ENCODE measurements around the gene TAPT1. TPM values are rescaled to one million over a fixed set of nuclear protein-coding genes. Genes with fewer than 3 reads are reported as not detected.

The TAPT1 gene
- total RNA-seq, 1 experiment from 2014 or later, result 11.1 TPM

- Mint-ChIP-seq H3K4me1 (no peaks in the 10 kb centered on the region), H3K9me3 (no peaks in the 10 kb centered on the region), H3K27ac (no peak overlapping the region), H3K27me3 (ENCODE audit: low read depth) (no peaks in the 10 kb centered on the region), H3K36me3 (ENCODE audit: insufficient read depth in 1 of 3, low read depth in 3 of 3) (peaks cover 9 to 19% (median 12%) of the 10 kb centered on the region in 3 experiments; a peak in 6 of 7 replicates), H3K4me3 (no peak overlapping the region)
- Histone ChIP-seq H4K91ac (ENCODE audit: insufficient read length, low read depth, low read length) (no peak overlapping the region), H3T11ph (ENCODE audit: low read length) (no peak overlapping the region), H3K79me1 (ENCODE audit: insufficient read depth, low read depth, low read length, poor library complexity, severe bottlenecking) (no peaks in the 10 kb centered on the region), H3K56ac (ENCODE audit: insufficient read length, low read depth, low read length) (no peak overlapping the region), H2BK5ac (ENCODE audit: insufficient read length, low read length) (no peak overlapping the region), H3K79me2 (ENCODE audit: insufficient read depth, low read length) (no peaks in the 10 kb centered on the region), H2BK15ac (ENCODE audit: low read depth, low read length) (no peak overlapping the region), H2AFZ (ENCODE audit: low read length) (no peak overlapping the region), H2BK20ac (ENCODE audit: low read depth, low read length, poor library complexity, severe bottlenecking) (no peak overlapping the region), H4K5ac (ENCODE audit: insufficient read length, low read depth, low read length) (no peak overlapping the region), H2BK12ac (ENCODE audit: insufficient read length, low read depth, low read length) (no peak overlapping the region), H3K18ac (ENCODE audit: insufficient read length, low read depth, low read length) (no peak overlapping the region), H4K8ac (replicated peaks; ENCODE audit: insufficient read length, low read depth, low read length) (no peak overlapping the region), H3K23ac (ENCODE audit: insufficient read length, low read depth, low read length) (no peak overlapping the region), H3K4ac (ENCODE audit: low read depth, low read length) (no peak overlapping the region), H4K20me1 (ENCODE audit: control insufficient read depth, insufficient read depth, insufficient read length) (peaks cover 4% of the 10 kb centered on the region), H3K27ac (ENCODE audit: insufficient read length, low read depth, low read length) (no peak overlapping the region), H3K23me2 (ENCODE audit: insufficient read length, low read depth, low read length, poor library complexity, severe bottlenecking) (no peaks in the 10 kb centered on the region), H3K4me1 (ENCODE audit: insufficient read depth, low read length) (no peaks in the 10 kb centered on the region), H2BK120ac (ENCODE audit: low read depth, low read length, poor library complexity, severe bottlenecking) (no peak overlapping the region), H3K9me3 (ENCODE audit: control insufficient read depth, low read depth, low read length) (no peaks in the 10 kb centered on the region), H2AK5ac (ENCODE audit: insufficient read length, low read length) (no peak overlapping the region), H3K4me2 (ENCODE audit: insufficient read depth, insufficient read length, low read length) (no peak overlapping the region), H3K14ac (ENCODE audit: insufficient read depth, low read length) (no peak overlapping the region), H3K27me3 (ENCODE audit: insufficient read depth, low read length) (no peaks in the 10 kb centered on the region), H3K9ac (ENCODE audit: extremely low read depth, insufficient read length, low read length) (no peak overlapping the region)
- no peak for TF ChIP-seq CTCF (conservative IDR thresholded peaks at IDR 0.05)
- DNase-seq, result no peak
Measured at GRCh38 chr4:16187455-16187854, 38.8 kb downstream of the TAPT1 start.
